HG03558 (cell line): Measurements from ENCODE around the gene ZNF831.

ENCODE experiments used
- ATAC-seq: cut with Tn5 transposase; IDR thresholded peaks from one replicate; pipeline ENCODE4 v1.9.1; 2021; ENCODE audit warnings: moderate number of reproducible peaks; ENCODE audit not compliant: unreplicated experiment; ENCODE audit errors: extremely low read depth

Gene ZNF831

DNA sequence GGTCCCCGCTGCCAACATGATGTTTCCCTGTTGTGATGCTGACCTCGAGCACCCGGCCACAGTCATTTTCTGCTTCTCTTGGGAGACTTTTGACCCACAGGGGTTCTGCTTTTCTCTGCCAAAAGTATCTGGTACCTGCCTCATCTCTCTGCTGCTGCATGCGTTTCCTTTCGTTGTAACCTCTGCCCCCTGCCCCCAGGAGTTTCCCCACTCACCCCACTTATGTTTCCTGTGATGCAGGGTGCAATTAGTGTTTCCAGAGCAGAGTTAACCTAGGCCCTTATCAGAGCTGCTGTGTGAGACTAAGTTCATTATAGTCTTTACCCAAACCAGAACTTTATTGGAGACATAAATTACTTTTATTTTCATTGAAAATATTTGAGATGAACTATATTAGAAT lies 71.6 kb downstream of the ZNF831 start:
- no peak for ATAC-seq

DNA sequence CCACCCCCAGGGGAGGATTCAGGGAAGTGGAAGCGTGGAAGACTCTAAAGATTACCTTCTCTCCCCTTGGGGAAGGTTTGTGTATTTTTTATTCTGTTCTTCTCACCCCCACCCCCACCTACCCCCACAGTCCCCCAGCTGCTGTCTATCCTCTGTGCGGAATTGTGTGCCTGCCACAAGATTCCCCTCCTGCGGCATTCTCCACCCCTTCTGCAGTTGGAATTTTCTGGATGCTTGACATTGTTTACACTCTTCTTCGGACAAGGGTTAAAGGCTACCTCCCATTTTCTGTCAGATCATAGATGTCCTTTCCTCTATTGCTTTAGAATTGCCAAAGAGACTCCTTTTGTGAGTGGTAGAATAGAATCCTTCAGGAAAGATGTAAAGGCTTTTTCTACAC lies 76.4 kb downstream of the ZNF831 start:
- no peak for ATAC-seq

DNA sequence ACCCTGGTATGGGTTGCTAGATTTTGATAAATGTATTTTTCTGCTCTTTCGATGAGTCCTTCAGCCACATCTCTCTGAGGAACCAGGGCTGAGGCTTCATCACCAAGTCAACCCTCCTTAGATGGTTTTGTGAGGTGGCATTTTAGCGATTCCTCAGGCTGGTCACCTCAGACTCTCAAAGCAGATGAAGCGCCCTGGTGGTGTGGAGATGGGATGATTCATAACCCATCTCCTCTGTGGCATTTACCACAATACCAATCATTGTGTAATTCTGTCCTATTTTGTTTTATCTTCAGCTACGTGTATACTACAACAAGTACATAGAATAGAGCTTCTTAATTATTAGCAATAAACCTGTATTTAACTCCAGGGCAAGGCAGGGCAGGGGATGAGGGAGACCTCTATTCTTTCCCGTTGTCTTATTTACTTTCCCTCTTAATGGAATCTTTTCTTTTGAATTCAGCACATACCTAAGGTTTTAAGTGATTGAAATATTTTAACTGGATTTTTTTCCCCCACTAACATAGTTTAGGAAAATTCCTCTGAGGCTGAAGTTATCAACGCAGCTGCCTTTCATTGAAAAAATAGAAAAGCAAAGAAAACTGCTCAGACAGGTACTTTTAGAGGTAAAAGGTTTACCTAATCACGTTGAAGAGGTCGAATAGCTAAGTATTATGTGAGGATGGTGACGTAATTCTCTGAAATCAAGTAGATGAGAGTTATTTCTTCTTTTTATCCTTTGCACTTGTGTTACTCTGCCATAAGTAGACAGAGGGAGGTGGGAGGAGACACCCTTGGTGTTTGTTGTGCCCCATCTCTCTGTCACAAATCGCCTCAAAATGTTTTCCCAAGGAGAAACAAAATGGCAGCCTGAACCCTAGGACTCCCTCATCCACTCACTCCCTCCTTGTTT lies 79.3 kb downstream of the ZNF831 start:
- ATAC-seq = no peak

- ATAC-seq = no peak
Observed at GRCh38 chr20:59246691-59247400, 83.2 kb downstream of the ZNF831 start.

GRCh38 chr20:59247731-59248684 lies 84.4 kb downstream of the ZNF831 start:
- no peak for ATAC-seq

- ATAC-seq = no peak
Observed at GRCh38 chr20:59250293-59250692, 86.7 kb downstream of the ZNF831 start.

GRCh38 chr20:59253325-59253724 lies 89.7 kb downstream of the ZNF831 start:
- no peak for ATAC-seq

- ATAC-seq = no peak
Observed at GRCh38 chr20:59253779-59254319, 90.2 kb downstream of the ZNF831 start.

GRCh38 chr20:59255256-59255655 lies 91.6 kb downstream of the ZNF831 start:
- no peak for ATAC-seq

- ATAC-seq = no peak
Observed at GRCh38 chr20:59258221-59258621, 94.6 kb downstream of the ZNF831 start.

DNA sequence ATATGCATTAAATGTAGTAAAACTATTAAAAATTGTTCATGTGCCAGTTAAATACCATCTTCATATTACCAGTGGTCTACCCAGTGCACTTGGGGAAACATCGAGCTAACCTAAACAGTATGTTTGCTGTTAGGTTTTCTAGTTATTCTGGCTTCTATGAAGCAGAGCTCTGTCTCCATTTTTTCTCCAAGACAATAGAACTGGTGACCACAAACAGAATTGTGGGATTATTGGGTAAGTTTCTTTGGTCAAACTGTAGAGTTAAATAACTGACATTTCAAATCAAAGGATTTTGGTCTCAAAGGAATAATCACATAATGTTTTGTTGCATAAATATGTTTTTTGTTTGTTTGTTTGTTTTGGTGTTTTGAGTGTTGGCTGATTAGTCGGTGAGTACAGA lies 96.3 kb downstream of the ZNF831 start:
- no peak for ATAC-seq

DNA sequence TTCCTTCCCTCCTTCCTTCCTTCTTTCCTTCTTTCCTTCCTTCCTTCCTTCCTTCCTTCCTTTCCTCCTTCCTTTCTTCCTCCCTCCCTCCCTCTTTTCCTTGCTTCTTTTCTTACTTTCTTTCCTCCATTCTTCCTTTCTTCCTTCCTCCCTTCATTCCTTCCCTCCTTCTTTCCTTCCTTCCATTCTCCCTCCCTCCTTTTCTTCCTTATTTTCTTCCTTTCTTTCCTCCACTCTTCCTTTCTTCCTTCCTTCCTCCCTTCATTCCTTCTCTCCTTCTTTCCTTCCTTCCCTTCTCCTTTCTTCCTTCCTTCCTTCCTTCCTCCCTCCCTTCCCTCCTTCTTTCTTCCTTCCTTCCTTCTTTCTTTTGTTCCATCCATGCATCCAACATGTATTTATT lies 101.7 kb downstream of the ZNF831 start:
- ATAC-seq = no peak

GRCh38 chr20:59268870-59269269 lies 105.2 kb downstream of the ZNF831 start:
- no peak for ATAC-seq

DNA sequence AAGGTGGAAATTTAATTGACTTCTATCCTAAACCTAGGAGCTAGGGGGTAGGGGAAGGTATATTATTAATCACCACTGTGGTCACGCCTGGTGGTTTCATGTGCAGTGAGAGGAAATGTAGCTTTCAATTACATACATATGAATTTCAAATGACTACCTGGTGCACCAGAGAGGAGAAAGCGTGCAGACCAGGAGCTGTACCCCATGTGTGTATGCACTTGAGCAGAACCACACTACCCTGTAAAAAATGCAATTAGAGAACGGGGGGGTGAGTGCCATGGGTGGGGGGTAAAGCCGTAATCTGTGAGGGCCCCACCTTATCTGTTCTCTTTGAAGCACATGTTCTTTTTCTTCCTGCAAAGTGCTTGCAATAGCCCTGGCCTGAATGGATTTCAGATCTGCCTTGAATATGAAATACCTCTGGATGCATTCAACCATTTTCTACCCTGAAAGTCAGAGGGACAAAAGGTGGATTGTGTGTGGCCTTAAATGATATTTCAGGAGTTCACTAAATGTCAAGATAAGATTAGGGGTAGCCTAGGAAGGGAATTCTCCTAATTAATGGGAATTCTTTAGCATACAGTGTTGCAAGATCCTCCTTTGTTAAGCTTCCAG lies 105.9 kb downstream of the ZNF831 start:
- no peak for ATAC-seq

DNA sequence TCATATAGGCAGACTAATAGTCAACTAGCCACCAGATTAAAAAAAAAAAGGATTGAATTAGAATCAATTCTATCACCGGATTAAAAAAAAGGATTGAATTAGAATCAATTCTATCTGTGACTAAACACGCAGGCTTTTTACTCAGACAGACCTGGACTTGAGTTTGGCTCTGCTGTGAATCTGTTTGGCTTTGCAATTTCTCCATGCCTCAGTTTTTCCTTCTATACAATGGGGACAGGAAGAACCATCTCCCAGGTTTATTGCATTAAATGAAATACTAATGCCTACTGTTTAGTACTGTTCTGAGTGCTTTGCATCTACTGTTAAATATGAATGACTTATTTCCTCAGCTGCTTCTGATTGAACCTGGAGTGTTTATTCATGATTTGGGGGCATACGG lies 106.8 kb downstream of the ZNF831 start:
- ATAC-seq = no peak

GRCh38 chr20:59273739-59274357 lies 110.2 kb downstream of the ZNF831 start:
- ATAC-seq = no peak

- ATAC-seq = no peak
Observed at GRCh38 chr20:59276938-59277337, 113.3 kb downstream of the ZNF831 start.

DNA sequence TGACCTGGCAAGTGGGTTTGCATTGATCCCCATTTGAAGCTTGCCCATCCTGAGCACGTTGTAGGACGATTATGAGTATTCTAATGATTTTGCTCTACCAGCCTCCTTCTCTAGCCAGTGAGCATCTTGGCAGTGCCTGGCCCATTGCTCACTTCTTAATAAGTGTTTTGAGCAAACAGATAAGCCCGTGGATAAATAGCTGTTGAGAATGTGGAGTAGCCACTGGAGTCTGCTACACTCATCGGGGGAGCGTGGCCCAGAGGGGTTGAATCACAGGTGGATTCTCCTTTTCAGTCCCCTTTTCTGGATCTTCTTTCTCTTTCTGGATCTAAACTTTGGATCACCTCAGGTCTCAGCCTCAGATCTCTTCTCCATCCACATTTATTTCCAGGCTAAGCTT lies 120.8 kb downstream of the ZNF831 start:
- ATAC-seq = no peak

- ATAC-seq = no peak
Observed at GRCh38 chr20:59289994-59290393, 126.4 kb downstream of the ZNF831 start.
